Psoas muscle (tissue), 8 donors: ENCODE data around the gene SPECC1. TPM values are rescaled to one million over a fixed set of nuclear protein-coding genes. Genes with fewer than 3 reads are reported as not detected.

Source experiments
- ATAC-seq, 4 donors: fragments of 200-7000 bp; cut with Tn5 transposase; one replicate each; pipeline ENCODE4 v1.9.1; 2020; ENCODE audit warnings: moderate library complexity in 3 of 4, mild to moderate bottlenecking in 2 of 4
- DNase-seq, 2 donors: peaks; one replicate each; pipeline ENCODE4 v3.0.0-alpha.2; 2020
- H3K27ac ChIP-seq: fragments of 200-600 bp; one replicate; pipeline ENCODE4 v1.8.0; 2022
- H3K27me3 ChIP-seq, 3 donors: fragments of 200-600 bp in 1 of 3; one replicate each; pipeline versions ENCODE4 v1.6.1 to v1.8.0; 2013 to 2022; ENCODE audit warnings: low read length in 2 of 3, mild to moderate bottlenecking in 2 of 3, moderate library complexity in 1 of 3; ENCODE audit not compliant: insufficient read depth in 3 of 3
- H3K36me3 ChIP-seq, 2 donors: fragments of 200-600 bp in 1 of 2; one replicate each; pipeline versions ENCODE4 v1.6.1 to v1.8.0; 2013 to 2022; ENCODE audit warnings: low read depth in 1 of 2, mild to moderate bottlenecking in 1 of 2, moderate library complexity in 1 of 2; ENCODE audit not compliant: insufficient read depth in 1 of 2
- H3K4me1 ChIP-seq: fragments of 200-600 bp; one replicate; pipeline ENCODE4 v1.8.0; 2022
- H3K4me3 ChIP-seq: fragments of 200-600 bp; one replicate; pipeline ENCODE4 v1.8.0; 2022; ENCODE audit warnings: mild to moderate bottlenecking
- H3K9me3 ChIP-seq: fragments of 200-600 bp; one replicate; pipeline ENCODE4 v1.8.0; 2022
- CTCF ChIP-seq: fragments of 200-600 bp; IDR thresholded peaks from one replicate; pipeline ENCODE4 v1.8.0; 2022; ENCODE audit warnings: antibody characterized with exemption
- WGBS, 3 donors: extraction: QIAGEN DNeasy Blood & Tissue Kit; methylation state at CpG; one replicate each; pipeline versions ENCODE4 v1.1.6 to v1.1.7; 2013; 5-methylcytosine and 5-hydroxymethylcytosine counted together
- intact Hi-C, 2 donors: fragments of 100-400 bp; cut with DNase I; formaldehyde crosslinking; loops; one replicate each; pipeline versions ENCODE4 v1.11.0 to v1.14.2; 2022
- polyA plus RNA-seq, 3 donors: library from polyadenylated mRNA; stranded (reverse); fragments of 200-250 nt; gene quantifications; one replicate each; pipeline ENCODE4 v1.2.3, GENCODE V29; 2013
- total RNA-seq, 4 donors: library from RNA; stranded (reverse); fragmentation: NEBNext Ultra II Directional in 2 of 4; extraction: Animal tissue kit (Norgen Biotek cat#: 25700) in 2 of 4; gene quantifications; one replicate each; pipeline versions ENCODE4 v1.2.1 to v1.2.4, GENCODE V29; 2021 to 2023
- donor health status: healthy with polysubstance abuse.
- donor health status: DM: no; HTN: no; CAD: no; lungs with moderate emphysema.
- donor health status: Bipolar disorder and iron deficiency.
- donor health status: healthy.
- donor health status: DM: yes; HTN: yes; CAD: no.
- donor health status: DM: no; HTN: no; CAD: no.
- donor health status: DM: no; HTN: no; CAD: no.
- donor health status: DM: yes; HTN: yes; CAD: no.

The SPECC1 gene
- total and polyA plus RNA-seq, 7 donors, result 2.0 to 11.3 (median 4.7) TPM

DNA sequence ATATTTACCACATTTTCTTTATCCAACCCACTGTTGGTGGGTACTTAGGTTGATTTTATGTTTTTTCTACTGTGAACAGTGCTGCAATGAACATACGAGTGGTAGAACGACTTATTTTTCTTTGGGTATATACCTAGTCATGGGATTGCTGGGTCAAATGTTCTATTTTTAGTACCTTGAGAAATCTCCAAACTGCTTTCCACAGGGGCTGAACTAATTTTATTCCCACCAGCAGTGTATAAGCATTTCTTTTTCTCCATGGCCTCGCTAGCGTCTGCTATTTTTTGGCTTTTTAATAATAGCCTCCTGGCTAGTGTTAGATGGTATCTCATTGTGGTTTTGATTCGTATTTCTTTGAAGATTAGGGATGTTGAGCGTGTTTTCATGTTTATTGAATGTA is 255.8 kb downstream of the SPECC1 start:
- DNase-seq (no peak), ATAC-seq (no peak)
- WGBS, 3 donors, result 45 to 66% (median 62%) methylated on average over 6 of the region's 6 CpGs
- intact Hi-C loops, result no loop called here
- Histone ChIP-seq H3K27me3 (no peaks in the 10 kb centered on the region), H3K36me3 (peaks cover 0 to 4% of the 10 kb centered on the region in 2 donors), H3K27ac (peak overlapping the region; percentile 46), H3K9me3 (no peaks in the 10 kb centered on the region), H3K4me1 (no peaks in the 10 kb centered on the region), H3K4me3 (no peak overlapping the region)
- TF ChIP-seq CTCF, result no peak

DNA sequence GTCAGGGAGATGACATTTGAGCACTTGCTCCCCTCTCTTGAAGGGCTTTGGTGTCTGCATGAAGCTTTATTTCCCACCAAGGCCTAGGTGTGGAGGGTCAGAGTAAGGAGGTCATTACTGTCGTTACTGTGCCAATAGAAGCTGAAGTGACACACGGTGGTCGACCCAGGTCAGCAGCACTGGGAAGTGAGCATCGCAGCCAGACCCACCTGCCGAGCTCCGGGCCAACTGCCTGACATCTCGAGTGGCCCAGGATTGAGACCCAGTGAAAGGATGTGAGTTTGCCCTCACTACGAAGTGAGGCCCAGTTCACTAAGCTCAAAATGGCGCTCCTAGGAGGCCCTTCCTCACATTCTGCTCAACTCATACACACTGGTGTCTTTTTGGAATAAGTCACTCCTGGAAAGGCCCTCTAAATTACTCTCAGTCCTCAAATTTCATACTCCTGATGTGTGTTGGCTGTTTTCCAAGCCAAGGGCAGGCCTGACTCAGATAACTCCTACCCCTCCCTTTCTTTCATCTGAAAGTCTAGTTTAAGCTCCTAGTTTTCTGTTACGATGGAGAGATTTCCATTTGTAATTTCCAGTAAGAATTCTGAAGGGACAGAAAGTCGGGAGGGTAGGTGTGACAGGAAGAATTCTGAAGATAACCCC is 257.8 kb downstream of the SPECC1 start:
- Histone ChIP-seq H3K36me3 (no peaks in the 10 kb centered on the region), H3K9me3 (no peaks in the 10 kb centered on the region), H3K4me3 (no peak overlapping the region), H3K4me1 (no peaks in the 10 kb centered on the region), H3K27ac (peak overlapping the region; percentile 10), H3K27me3 (no peaks in the 10 kb centered on the region)
- no peak for TF ChIP-seq CTCF
- 67 to 74% (median 70%) methylated on average over 11 of the region's 11 CpGs for WGBS, 3 donors
- DNase-seq, result no peak
- intact Hi-C loops, result no loop called here
- peak in 1 of 4 donors; percentile 29 for ATAC-seq

DNA sequence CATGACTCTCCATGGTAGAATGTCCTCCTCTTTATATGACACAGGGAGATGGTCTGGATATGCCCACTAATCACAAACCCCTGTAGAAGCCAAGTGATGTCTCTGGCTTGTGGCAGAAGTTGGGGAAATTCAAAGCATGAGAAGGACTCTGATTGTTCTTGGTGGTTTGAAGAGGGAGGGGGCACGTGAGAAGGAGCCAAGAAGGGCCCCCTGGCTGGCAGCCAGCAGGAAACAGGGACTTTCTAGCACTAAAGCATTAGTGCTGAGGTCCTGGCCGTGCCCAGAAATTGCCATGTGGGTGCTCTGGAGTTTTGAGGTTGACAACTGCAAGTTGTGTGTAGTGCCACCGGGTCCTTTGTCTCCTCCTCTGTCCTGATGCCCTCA is 258.3 kb downstream of the SPECC1 start:
- Histone ChIP-seq H3K4me1 (no peaks in the 10 kb centered on the region), H3K27ac (peak overlapping the region; percentile 10), H3K4me3 (no peak overlapping the region), H3K9me3 (no peaks in the 10 kb centered on the region), H3K27me3 (no peaks in the 10 kb centered on the region), H3K36me3 (no peaks in the 10 kb centered on the region)
- intact Hi-C loops, result no loop called here
- DNase-seq, result no peak
- WGBS, 3 donors, result 16 to 20% (median 19%) methylated on average over 3 of the region's 3 CpGs
- no peak for ATAC-seq
- TF ChIP-seq CTCF, result no peak

DNA sequence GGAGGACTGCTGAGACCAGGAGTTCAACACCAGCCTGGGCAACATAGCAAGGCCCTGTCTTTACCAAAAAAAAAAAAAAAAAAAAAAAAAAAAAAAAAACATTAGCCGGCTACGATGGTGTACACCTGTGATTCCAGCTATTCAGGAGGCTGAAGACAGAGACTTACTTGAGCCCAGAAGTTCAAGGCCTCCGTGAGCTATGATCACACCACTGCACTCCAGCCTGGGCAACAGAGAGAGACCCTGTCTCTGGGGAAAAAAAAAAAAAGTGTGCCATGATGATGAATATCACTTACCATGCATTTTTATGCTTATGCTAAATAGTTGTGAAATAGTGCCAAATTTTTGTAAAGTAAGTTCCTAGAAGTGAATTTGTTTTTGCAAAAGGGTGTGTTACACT is 261.2 kb downstream of the SPECC1 start:
- no peak overlapping the region for H3K27ac ChIP-seq
- intact Hi-C loops, result no loop called here
- H3K4me3 ChIP-seq, result no peak overlapping the region
- H3K4me1 ChIP-seq, result no peaks in the 10 kb centered on the region
- no peak for ATAC-seq
- H3K27me3 ChIP-seq, result no peaks in the 10 kb centered on the region
- H3K9me3 ChIP-seq, result no peaks in the 10 kb centered on the region
- TF ChIP-seq CTCF, result no peak
- DNase-seq, result no peak
- H3K36me3 ChIP-seq, result no peaks in the 10 kb centered on the region
- WGBS, 3 donors, result 93 to 99% (median 95%) methylated on average over 3 of the region's 3 CpGs

DNA sequence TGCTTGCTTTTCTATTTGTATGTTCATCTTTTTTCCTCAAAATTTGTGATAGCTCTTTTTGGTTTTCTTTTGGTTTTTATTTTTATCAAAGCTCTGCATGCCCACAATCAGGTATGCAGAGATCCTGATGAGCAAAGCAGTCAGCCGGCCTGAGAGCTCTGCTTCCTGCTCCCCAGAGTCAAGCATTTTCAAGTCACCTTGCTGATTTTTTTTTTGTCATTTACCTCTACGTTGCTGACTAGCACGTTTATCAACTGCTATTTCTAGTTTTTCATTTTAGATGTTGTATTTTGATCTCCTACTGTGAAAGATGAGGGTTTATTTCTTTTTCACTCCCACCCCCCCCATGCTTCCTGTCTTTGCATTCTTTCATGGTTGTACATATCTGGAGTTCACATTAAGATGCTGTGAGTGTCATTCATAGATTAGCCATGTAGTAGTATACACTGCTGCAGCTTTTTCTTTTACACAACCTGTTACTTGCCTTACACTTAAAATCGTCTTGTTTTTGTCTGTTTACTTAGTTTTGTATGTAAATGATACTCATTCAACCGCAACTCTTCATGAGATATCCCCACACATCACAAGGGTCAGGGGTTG is 262.0 kb downstream of the SPECC1 start:
- H3K27ac ChIP-seq, result no peak overlapping the region
- TF ChIP-seq CTCF, result no peak
- WGBS, 3 donors, result 67 to 76% (median 70%) methylated on average over 5 of the region's 5 CpGs
- H3K9me3 ChIP-seq, result no peaks in the 10 kb centered on the region
- H3K36me3 ChIP-seq, result no peaks in the 10 kb centered on the region
- no peaks in the 10 kb centered on the region for H3K4me1 ChIP-seq
- no peak overlapping the region for H3K4me3 ChIP-seq
- H3K27me3 ChIP-seq, result no peaks in the 10 kb centered on the region
- DNase-seq (no peak), ATAC-seq (no peak)
- intact Hi-C loops, result no loop called here
